H1 (cell line): ENCODE results near the gene MFAP5. TPM values are rescaled to one million over a fixed set of nuclear protein-coding genes. Genes with fewer than 3 reads are reported as not detected.

ENCODE experiments used
- CBX8 ChIP-seq: fragments of 300-800, 300-1000 bp; sonication (generic); IDR thresholded peaks from 2 replicates; pipeline ENCODE4 v1.7.1; 2016; ENCODE audit warnings: low read depth, low read length, borderline replicate concordance
- CHD2 ChIP-seq: IDR thresholded peaks from 2 replicates; pipeline ENCODE4 v1.6.1; 2012; ENCODE audit warnings: low read length, improper control_type of control experiment
- CHD7 ChIP-seq: fragments of 300-600 bp; sonication (generic); IDR thresholded peaks from 2 replicates; pipeline ENCODE4 v1.7.1; 2012; ENCODE audit warnings: low read length, moderate library complexity, mild to moderate bottlenecking, inconsistent platforms; ENCODE audit not compliant: insufficient replicate concordance
- FOSL1 ChIP-seq: IDR thresholded peaks from 2 replicates; pipeline ENCODE4 v1.6.1; 2011; ENCODE audit warnings: mild to moderate bottlenecking, low read depth, low read length, moderate library complexity; ENCODE audit not compliant: insufficient read depth
- POLR2A ChIP-seq, 2 experiments: IDR thresholded peaks; 1 replicate in 1 of 2; 2 replicates in 1 of 2; pipeline ENCODE4 v1.6.1; 2011; ENCODE audit warnings: low read depth in 2 of 2, low read length in 2 of 2, mild to moderate bottlenecking in 2 of 2; ENCODE audit errors: control extremely low read depth in 1 of 2
- SIX5 ChIP-seq: IDR thresholded peaks from 2 replicates; pipeline ENCODE4 v1.6.1; 2011; ENCODE audit warnings: mild to moderate bottlenecking, low read depth, low read length
- SP4 ChIP-seq: IDR thresholded peaks from 2 replicates; pipeline ENCODE4 v1.6.1; 2012; ENCODE audit warnings: low read length, inconsistent platforms
- TAF1 ChIP-seq: IDR thresholded peaks from 2 replicates; pipeline ENCODE4 v1.6.1; 2011; ENCODE audit warnings: mild to moderate bottlenecking, low read depth, low read length
- TCF12 ChIP-seq: IDR thresholded peaks from 2 replicates; pipeline ENCODE4 v1.6.1; 2011; ENCODE audit warnings: low read depth, mild to moderate bottlenecking, low read length
- TEAD4 ChIP-seq: IDR thresholded peaks from 2 replicates; pipeline ENCODE4 v1.6.1; 2012; ENCODE audit warnings: low read depth, low read length, inconsistent platforms, mixed read lengths
- polyA plus RNA-seq, 7 experiments: library from polyadenylated mRNA; depleted of rRNA in 3 of 7; stranded (reverse) in 5 of 7; unstranded in 2 of 7; fragments of >200 nt in 5 of 7; fragments of 200-250 nt in 2 of 7; gene quantifications; 1 replicate in 5 of 7; 2 replicates in 1 of 7; 4 replicates in 1 of 7; pipeline versions ENCODE4 v1.2.1 to v1.2.3, GENCODE V29; 2011 to 2013; ENCODE audit warnings: missing spikeins in 2 of 7, mixed read lengths in 2 of 7
- total RNA-seq: library from RNA; stranded (reverse); fragmentation: NEBNext Ultra II Directional; extraction: Animal tissue kit (Norgen Biotek cat#: 25700); gene quantifications from 2 replicates; pipeline ENCODE4 v1.2.1, GENCODE V29; 2021
- TF ChIP-seq, protein P1 (sequence below): IDR thresholded peaks from 2 replicates; pipeline ENCODE4 v1.6.1; 2011; ENCODE audit warnings: low read depth, mild to moderate bottlenecking, low read length; ENCODE audit not compliant: insufficient read depth

MFAP5 gene
- total and polyA plus RNA-seq, 2 of the 8 experiments (the other 6 are each of a cell fraction or from before 2014, with no cell fraction given), result 0.60 to 0.86 TPM

DNA sequence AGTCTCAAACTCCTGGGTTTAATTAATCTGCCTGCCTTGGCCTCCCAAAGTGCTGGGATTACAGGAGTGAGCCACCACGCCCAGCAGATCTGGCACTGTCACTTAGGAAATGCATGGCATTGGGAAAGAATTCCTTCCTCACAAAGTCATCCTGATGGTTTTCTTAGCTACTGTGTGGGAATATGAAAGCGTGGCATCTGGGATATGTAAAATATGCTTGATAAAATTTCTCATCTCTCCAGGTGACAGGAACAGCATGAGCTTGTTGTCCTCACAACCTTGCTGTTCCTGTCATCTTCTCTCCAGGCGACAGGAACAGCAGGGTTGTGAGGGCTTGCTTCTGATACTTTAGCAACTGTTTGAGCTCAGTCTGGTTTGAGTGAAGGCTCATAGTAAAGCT is 33.9 kb downstream of the MFAP5 start (continued):
- TF ChIP-seq CHD7, result no peak
- TF ChIP-seq FOSL1, result no peak
- no peak for TF ChIP-seq SP4
- no peak for TF ChIP-seq CHD2
- TF ChIP-seq, protein P1, sequence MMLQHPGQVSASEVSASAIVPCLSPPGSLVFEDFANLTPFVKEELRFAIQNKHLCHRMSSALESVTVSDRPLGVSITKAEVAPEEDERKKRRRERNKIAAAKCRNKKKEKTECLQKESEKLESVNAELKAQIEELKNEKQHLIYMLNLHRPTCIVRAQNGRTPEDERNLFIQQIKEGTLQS, result no peak
- no peak for TF ChIP-seq TCF12
- no peak for TF ChIP-seq CBX8
- no peak for TF ChIP-seq POLR2A (IDR thresholded peaks at IDR 0.05; ENCODE audit: control extremely low read depth in 1 of 2, low read depth in 2 of 2, low read length in 2 of 2)
- TF ChIP-seq TAF1, result no peak
- no peak for TF ChIP-seq SIX5
- no peak for TF ChIP-seq TEAD4
